ENCODE results near the gene CIAO2A. TPM values are rescaled to one million over a fixed set of nuclear protein-coding genes. Genes with fewer than 3 reads are reported as not detected.

CIAO2A gene
- total RNA-seq, 3 donors from 2014 or later (not counting 1 experiment from before 2014, with no cell fraction given), result 20.2 to 23.9 (median 22.9) TPM

DNA sequence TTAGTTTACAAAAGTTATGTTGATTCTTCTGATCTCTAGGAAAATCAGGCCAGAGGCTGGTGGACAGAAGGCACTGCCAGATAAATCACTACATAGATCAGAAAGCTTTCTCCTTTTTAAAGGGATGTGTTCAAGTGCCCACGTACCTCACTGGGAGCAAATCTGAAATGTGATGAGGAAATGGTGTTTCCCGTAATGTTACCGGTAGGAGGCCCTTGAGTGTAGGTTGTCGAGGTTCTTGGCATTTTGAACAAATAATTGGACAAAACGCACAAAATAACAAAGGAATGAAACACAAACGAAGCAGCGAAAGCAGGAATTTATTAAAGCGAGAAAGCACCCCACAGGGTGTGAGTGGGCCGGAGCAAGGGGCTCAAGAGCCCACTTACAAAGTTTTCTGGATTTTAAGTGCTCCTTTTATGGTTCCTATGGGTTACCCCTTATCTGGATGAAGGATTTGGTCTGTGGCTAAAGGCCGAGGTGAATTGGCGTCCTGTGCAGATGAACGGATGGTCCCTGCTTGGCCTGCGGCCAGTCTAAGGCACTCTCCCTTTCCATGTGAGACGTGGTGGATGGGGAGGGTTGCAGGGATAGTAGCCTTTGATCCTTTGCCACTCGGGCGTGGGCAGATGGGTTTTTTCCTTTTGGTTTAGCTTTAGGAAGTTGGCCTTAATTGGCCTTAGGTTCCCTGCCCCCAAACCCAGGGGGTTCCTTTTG lies 3.2 kb upstream of the CIAO2A start:
- H3K36me3 ChIP-seq (ENCODE audit: control insufficient read depth, insufficient read depth, low read length), result no peaks in the 10 kb centered on the region
- peak in 1 of 2 donors; percentile 50 for DNase-seq
- H3K4me3 Mint-ChIP-seq, result peak overlapping the region; percentile 100
- 15% methylated on average over 16 of the region's 16 CpGs for WGBS (ENCODE audit: insufficient coverage)
- no peaks in the 10 kb centered on the region for H3K27me3 Mint-ChIP-seq (ENCODE audit: low read depth in 2 of 2)
- no peak for ATAC-seq
- H3K27ac Mint-ChIP-seq, result peak overlapping the region; percentile 92 to 99
- peak overlapping the region; percentile 84 for H3K4me3 ChIP-seq (ENCODE audit: low read length)
- H3K4me1 Mint-ChIP-seq, result peaks cover 67 to 70% of the 10 kb centered on the region in 2 donors
- H3K27ac ChIP-seq (ENCODE audit: low read length), result peak overlapping the region; percentile 73
- H3K36me3 Mint-ChIP-seq, result no peaks in the 10 kb centered on the region
- TF ChIP-seq CTCF (IDR thresholded peaks at IDR 0.05), result no peak
- H3K9me3 ChIP-seq (ENCODE audit: control insufficient read depth, insufficient read depth, low read length), result no peaks in the 10 kb centered on the region
- peaks cover 44% of the 10 kb centered on the region for H3K4me1 ChIP-seq (ENCODE audit: control insufficient read depth, insufficient read depth, low read length)
- intact Hi-C loops (cut with micrococcal nuclease), result loop anchor here (5.0 to 10.0 kb wide), 2 partner anchors 55 to 902 kb away; partner anchors contain the start of gene SNX22
- H3K27me3 ChIP-seq (ENCODE audit: control insufficient read depth, insufficient read depth, low read length), result no peaks in the 10 kb centered on the region
- no peaks in the 10 kb centered on the region for H3K9me3 Mint-ChIP-seq

DNA sequence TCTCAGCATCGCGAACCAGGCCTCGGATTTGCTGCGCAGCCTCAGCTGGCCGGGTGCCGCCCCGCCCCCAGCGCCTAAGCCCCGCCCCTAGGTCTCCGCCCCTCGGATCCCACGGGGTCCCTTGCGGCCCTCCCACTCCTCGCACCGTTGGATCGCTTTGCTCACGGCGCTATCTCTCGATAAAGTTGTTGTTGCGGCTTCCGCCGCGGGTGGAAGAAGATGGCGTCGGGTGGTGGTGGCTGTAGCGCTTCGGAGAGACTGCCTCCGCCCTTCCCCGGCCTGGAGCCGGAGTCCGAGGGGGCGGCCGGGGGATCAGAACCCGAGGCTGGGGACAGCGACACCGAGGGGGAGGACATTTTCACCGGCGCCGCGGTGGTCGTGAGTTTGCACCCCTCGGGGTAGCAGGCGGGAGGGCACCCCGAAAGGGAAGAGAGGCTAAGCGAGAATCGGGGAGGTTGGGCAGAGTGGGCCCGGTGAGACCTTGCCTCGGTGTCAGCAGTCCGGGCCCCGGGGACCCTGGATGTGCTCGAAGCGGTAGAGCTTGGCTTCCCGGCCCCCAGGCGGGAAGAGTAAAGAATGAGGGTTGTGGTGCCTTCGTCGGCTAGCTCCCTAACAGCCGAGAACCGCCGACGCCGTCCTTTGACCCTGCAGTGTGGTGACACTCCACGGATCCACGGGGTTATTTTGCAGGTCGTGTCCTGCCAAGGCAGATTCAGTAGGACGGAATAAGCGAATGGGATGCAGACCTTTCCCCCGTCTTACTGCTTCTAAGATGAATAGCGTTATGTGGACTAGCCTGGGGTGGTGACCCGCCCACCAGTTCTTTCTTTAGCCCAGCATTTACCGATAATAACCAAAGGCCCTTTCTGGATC lies 2.4 kb upstream of the CIAO2A start, which contains the start of gene SNX1:
TSS of gene SNX1 (plus strand) at position 188 of the 873 bp plus-strand sequence. CDS start at position 220, 32 bp downstream.
- Mint-ChIP-seq H3K4me1 (peaks cover 62 to 63% of the 10 kb centered on the region in 2 donors), H3K36me3 (no peaks in the 10 kb centered on the region), H3K27ac (peak within 1 kb of the TSS; percentile 92 to 99), H3K27me3 (ENCODE audit: low read depth in 2 of 2) (no peaks in the 10 kb centered on the region), H3K4me3 (peak within 1 kb of the TSS; percentile 100), H3K9me3 (no peaks in the 10 kb centered on the region)
- Histone ChIP-seq H3K9me3 (ENCODE audit: control insufficient read depth, insufficient read depth, low read length) (no peaks in the 10 kb centered on the region), H3K4me1 (ENCODE audit: control insufficient read depth, insufficient read depth, low read length) (peaks cover 44% of the 10 kb centered on the region), H3K27ac (ENCODE audit: low read length) (peak within 1 kb of the TSS; percentile 73), H3K27me3 (ENCODE audit: control insufficient read depth, insufficient read depth, low read length) (no peaks in the 10 kb centered on the region), H3K4me3 (ENCODE audit: low read length) (peak within 1 kb of the TSS; percentile 84), H3K36me3 (ENCODE audit: control insufficient read depth, insufficient read depth, low read length) (no peaks in the 10 kb centered on the region)
- TF ChIP-seq CTCF (IDR thresholded peaks at IDR 0.05), result peak; percentile 18
- intact Hi-C loops (cut with micrococcal nuclease), result loop anchor here (5.0 to 10.0 kb wide), 2 partner anchors 56 to 901 kb away; partner anchors contain the start of gene SNX22
- ATAC-seq (peak; percentile 74 to 93 (median 81)), DNase-seq (peak; percentile 90 to 96)
- under 1% methylated on average over 69 of the region's 70 CpGs for WGBS (ENCODE audit: insufficient coverage)

- Histone ChIP-seq H3K36me3 (ENCODE audit: control insufficient read depth, insufficient read depth, low read length) (no peaks in the 10 kb centered on the region), H3K27ac (ENCODE audit: low read length) (peak overlapping the region; percentile 62), H3K4me3 (ENCODE audit: low read length) (peak overlapping the region; percentile 84), H3K27me3 (ENCODE audit: control insufficient read depth, insufficient read depth, low read length) (no peaks in the 10 kb centered on the region), H3K9me3 (ENCODE audit: control insufficient read depth, insufficient read depth, low read length) (no peaks in the 10 kb centered on the region), H3K4me1 (ENCODE audit: control insufficient read depth, insufficient read depth, low read length) (peaks cover 44% of the 10 kb centered on the region)
- no peak for TF ChIP-seq CTCF (IDR thresholded peaks at IDR 0.05)
- ATAC-seq (no peak), DNase-seq (no peak)
- Mint-ChIP-seq H3K9me3 (no peaks in the 10 kb centered on the region), H3K27ac (peak overlapping the region; percentile 92 to 99), H3K4me1 (peaks cover 62% of the 10 kb centered on the region in 2 donors), H3K36me3 (no peaks in the 10 kb centered on the region), H3K4me3 (peak overlapping the region; percentile 100), H3K27me3 (ENCODE audit: low read depth in 2 of 2) (no peaks in the 10 kb centered on the region)
- intact Hi-C loops (cut with micrococcal nuclease), result loop anchor here (5.0 to 10.0 kb wide), 2 partner anchors 57 to 901 kb away; partner anchors contain the start of gene SNX22
- WGBS (ENCODE audit: insufficient coverage), result 51% methylated on average over 4 of the region's 4 CpGs
These were observed 1.8 kb upstream of the CIAO2A start for GRCh38 chr15:64095431-64095794.

All from natural killer cell (primary cell).